Caco-2 (cell line): ENCODE measurements around the gene GOLGA2. TPM values are rescaled to one million over a fixed set of nuclear protein-coding genes. Genes with fewer than 3 reads are reported as not detected.

Source experiments
- BruUV-seq: library from RNA; stranded (reverse); fragments of 400-500 nt; replicated peaks from 2 replicates; lab custom pipeline; 2021; lab: Mats Ljungman, UMichigan
- CTCF ChIA-PET: fragments of 300-600 bp; sonication (Branson Sonifier 250); formaldehyde crosslinking; loops from one replicate; lab custom pipeline; 2022; ENCODE audit warnings: antibody characterized with exemption; lab: Charles Lee
- POLR2A ChIA-PET: fragments of 300-600 bp; sonication (Branson Sonifier 250); formaldehyde crosslinking; loops from one replicate; lab custom pipeline; 2022; ENCODE audit warnings: antibody characterized with exemption; lab: Charles Lee
- DNase-seq, 2 experiments: peaks; one replicate each; pipeline versions ENCODE4 v3.0.0 to v3.0.0-alpha.2; 2020 to 2022
- H3K27me3 ChIP-seq: replicated peaks from 2 replicates; pipeline ENCODE4 v1.6.0; 2011; ENCODE audit warnings: low read length; ENCODE audit not compliant: control insufficient read depth, insufficient read depth
- H3K36me3 ChIP-seq: 2 replicates; pipeline ENCODE4 v1.5.1; 2011; ENCODE audit warnings: low read length; ENCODE audit not compliant: control insufficient read depth, insufficient read depth
- H3K4me1 ChIP-seq: fragments of 250-450 bp; sonication (Bioruptor Pico); 2 replicates; pipeline ENCODE4 v1.5.1; 2020; ENCODE audit warnings: mild to moderate bottlenecking
- H3K4me3 ChIP-seq: 2 replicates; pipeline ENCODE4 v1.5.1; 2011; ENCODE audit warnings: low read depth, mild to moderate bottlenecking, control low read depth, low read length
- H3K9me3 ChIP-seq: fragments of 250-450 bp; sonication (Bioruptor Pico); 2 replicates; pipeline ENCODE4 v1.5.1; 2020; ENCODE audit warnings: mild to moderate bottlenecking, moderate library complexity
- H3K27ac Mint-ChIP-seq: one replicate; pipeline ENCODE4 v1.8.0; 2022; ENCODE audit warnings: mixed read lengths; ENCODE audit not compliant: unreplicated experiment
- H3K27me3 Mint-ChIP-seq: one replicate; pipeline ENCODE4 v1.8.0; 2022; ENCODE audit warnings: mixed read lengths; ENCODE audit not compliant: insufficient read depth, unreplicated experiment
- H3K36me3 Mint-ChIP-seq: one replicate; pipeline ENCODE4 v1.8.0; 2022; ENCODE audit warnings: mild to moderate bottlenecking, mixed read lengths; ENCODE audit not compliant: insufficient read depth, unreplicated experiment
- H3K4me1 Mint-ChIP-seq: one replicate; pipeline ENCODE4 v1.8.0; 2022; ENCODE audit warnings: low read depth, mixed read lengths; ENCODE audit not compliant: unreplicated experiment
- H3K4me3 Mint-ChIP-seq: one replicate; pipeline ENCODE4 v1.8.0; 2022; ENCODE audit warnings: mild to moderate bottlenecking, moderate library complexity, mixed read lengths; ENCODE audit not compliant: unreplicated experiment
- H3K9me3 Mint-ChIP-seq: one replicate; pipeline ENCODE4 v1.8.0; 2022; ENCODE audit warnings: mixed read lengths; ENCODE audit not compliant: unreplicated experiment
- CTCF ChIP-seq, 2 experiments: fragments of 200-600 bp in 1 of 2; IDR thresholded peaks; 1 replicate in 1 of 2; 2 replicates in 1 of 2; pipeline versions ENCODE4 v1.5.1 to v1.8.0; 2011 to 2022; ENCODE audit warnings: antibody characterized with exemption in 1 of 2, control low read depth in 1 of 2, inconsistent platforms in 1 of 2, low read depth in 1 of 2, low read length in 1 of 2, mild to moderate bottlenecking in 1 of 2, moderate library complexity in 1 of 2; ENCODE audit not compliant: insufficient read depth in 1 of 2, severe bottlenecking in 1 of 2, unreplicated experiment in 1 of 2
- intact Hi-C: fragments of 100-400 bp; cut with micrococcal nuclease; formaldehyde crosslinking; loops from one replicate; pipeline ENCODE4 v1.10.0; 2022; ENCODE audit not compliant: unreplicated experiment
- total RNA-seq: library from RNA; stranded (reverse); gene quantifications from 2 replicates; pipeline ENCODE4 v1.2.3, GENCODE V29; 2022

Gene GOLGA2
- total RNA-seq, 1 experiment from 2014 or later: 97.7 TPM

DNA sequence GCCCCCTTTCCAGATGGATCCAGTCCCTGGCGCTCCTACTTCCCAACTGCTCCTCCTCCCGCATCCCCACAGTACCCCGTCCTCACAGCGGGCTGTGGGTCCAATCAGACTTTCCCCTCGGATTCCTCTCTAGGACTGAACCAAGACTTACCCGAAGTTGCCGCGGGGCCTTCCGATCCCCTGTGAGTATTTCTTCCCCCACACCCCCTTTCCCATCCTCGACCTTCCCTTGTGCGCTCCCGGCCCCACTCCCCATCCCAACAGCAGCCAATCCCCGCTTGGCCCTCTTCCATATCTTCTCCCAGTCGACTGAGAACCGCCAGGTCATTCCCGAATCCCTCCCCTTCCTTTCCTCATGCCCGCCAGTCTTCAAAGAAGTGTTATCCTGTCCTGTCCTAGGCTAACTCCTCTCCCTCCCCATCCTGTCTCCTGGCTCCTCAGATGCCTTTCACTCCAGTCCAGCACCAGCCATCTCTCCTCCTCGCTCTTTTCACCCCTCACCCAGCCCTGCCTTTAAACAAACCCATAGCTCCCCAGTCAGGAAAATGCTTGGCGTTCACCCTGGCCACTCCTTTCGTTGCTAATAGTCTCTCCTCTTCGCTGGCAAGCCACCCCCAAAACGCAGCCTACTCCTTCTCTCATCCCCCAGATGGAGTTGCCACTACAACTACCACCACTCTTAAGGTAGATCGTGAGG is 915 bp upstream of the GOLGA2 start:
- TF ChIP-seq CTCF (IDR thresholded peaks at IDR 0.05; ENCODE audit: insufficient read depth in 1 of 2, low read depth in 1 of 2, low read length in 1 of 2, severe bottlenecking in 1 of 2, unreplicated experiment in 1 of 2): no peak
- ChIA-PET CTCF (interaction anchor here (0.6 to 1.5 kb wide), 8 partner anchors 15 to 117 kb away, joined by 3 to 10 read pairs (median 6); no protein-coding TSS in a partner anchor), POLR2A (interaction anchor here (0.5 to 1.6 kb wide), 10 partner anchors 9 to 1219 kb away, joined by 3 to 15 read pairs (median 4); partner anchors contain the start of genes CERCAM, SPTAN1 and URM1)
- Histone ChIP-seq H3K4me1 (peaks cover 5% of the 10 kb centered on the region), H3K36me3 (no peaks in the 10 kb centered on the region), H3K9me3 (no peaks in the 10 kb centered on the region), H3K27me3 (no peaks in the 10 kb centered on the region), H3K4me3 (peak overlapping the region; percentile 69)
- TSS peak; percentile 54 for BruUV-seq
- Mint-ChIP-seq H3K4me3 (peak overlapping the region; percentile 98), H3K4me1 (peaks cover 30% of the 10 kb centered on the region), H3K27me3 (peaks cover 2% of the 10 kb centered on the region), H3K27ac (peak overlapping the region; percentile 97), H3K36me3 (peaks cover 59% of the 10 kb centered on the region), H3K9me3 (no peaks in the 10 kb centered on the region)
- intact Hi-C loops: loop anchor here (1.0 kb wide), 3 partner anchors 26 to 63 kb away; no protein-coding TSS in a partner anchor
- peak in 1 of 2 experiments; percentile 33 for DNase-seq

DNA sequence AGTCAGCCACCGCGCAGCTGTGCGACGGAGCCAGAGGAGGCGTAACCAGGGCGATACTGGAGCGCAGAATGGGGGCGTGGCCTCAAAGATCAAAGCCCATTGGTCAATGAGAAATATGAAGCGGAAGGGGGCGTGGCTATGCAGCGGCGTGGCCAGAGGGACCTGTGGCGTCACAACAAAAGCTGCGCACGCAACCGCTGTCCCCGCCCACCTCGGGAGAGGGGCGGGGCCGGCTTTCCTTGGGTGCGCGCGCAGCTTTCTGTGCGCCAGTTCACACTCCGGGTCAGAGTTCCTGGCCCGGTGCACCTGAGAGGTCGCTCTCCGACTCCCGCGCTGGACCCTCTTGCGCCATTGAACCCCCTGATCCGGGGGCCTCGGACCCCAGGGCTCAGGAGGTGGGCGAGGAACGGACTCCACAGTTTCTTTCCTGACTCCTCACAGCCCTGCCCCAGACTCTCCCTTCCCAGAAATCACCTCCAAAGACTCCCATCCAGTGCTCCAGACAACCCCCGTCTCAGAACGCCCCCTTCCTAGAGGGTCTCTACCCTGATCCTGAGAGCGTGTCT is 284 bp upstream of the GOLGA2 start, which contains the start of gene SWI5:
Gene SWI5, plus strand, starts transcription at position 269 of the 566 bp plus-strand sequence.
- Mint-ChIP-seq H3K4me3 (peak within 1 kb of the TSS; percentile 98), H3K36me3 (peaks cover 61% of the 10 kb centered on the region), H3K9me3 (no peaks in the 10 kb centered on the region), H3K27me3 (peaks cover 2% of the 10 kb centered on the region), H3K4me1 (peaks cover 30% of the 10 kb centered on the region), H3K27ac (peak within 1 kb of the TSS; percentile 97)
- TF ChIP-seq CTCF (IDR thresholded peaks at IDR 0.05; ENCODE audit: insufficient read depth in 1 of 2, low read depth in 1 of 2, low read length in 1 of 2, severe bottlenecking in 1 of 2, unreplicated experiment in 1 of 2): no peak
- intact Hi-C loops: loop anchor here (1.0 kb wide), 3 partner anchors 26 to 63 kb away; no protein-coding TSS in a partner anchor
- peak within 1 kb of the TSS; percentile 88 for H3K4me3 ChIP-seq
- CTCF ChIA-PET: interaction anchor here (0.6 to 1.5 kb wide), 11 partner anchors 16 to 116 kb away, joined by 3 to 10 read pairs (median 5); no protein-coding TSS in a partner anchor
- no TSS peak for BruUV-seq
- H3K36me3 ChIP-seq: peaks cover under 1% of the 10 kb centered on the region; the same call in 1 of the 2 replicates
- H3K9me3 ChIP-seq: no peaks in the 10 kb centered on the region
- peaks cover 5% of the 10 kb centered on the region for H3K4me1 ChIP-seq
- DNase-seq: peak; percentile 99 to 100
- POLR2A ChIA-PET: interaction anchor here (0.5 to 1.6 kb wide), 13 partner anchors 9 to 276 kb away, joined by 3 to 15 read pairs (median 4); partner anchors contain the start of genes CERCAM, SPTAN1 and URM1
- no peaks in the 10 kb centered on the region for H3K27me3 ChIP-seq

DNA sequence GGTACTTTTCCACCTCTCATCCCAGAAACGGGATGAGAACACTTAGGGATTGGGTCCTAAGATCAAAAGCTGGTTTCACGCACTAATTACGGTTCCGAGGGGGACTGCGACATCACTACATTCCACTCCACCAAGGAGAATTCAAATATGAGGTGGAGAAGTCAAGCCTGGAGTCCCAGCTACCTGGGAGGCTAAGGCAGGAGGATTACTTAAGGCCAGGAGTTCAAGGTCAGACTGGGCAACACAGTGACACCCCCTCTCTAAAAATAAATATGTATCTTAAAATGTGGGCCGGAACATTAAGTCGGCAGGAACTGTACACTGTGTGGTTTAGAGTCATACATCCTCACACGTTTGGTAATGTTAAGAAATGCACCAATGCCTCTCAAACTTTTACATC is 1.6 kb downstream of the GOLGA2 start:
- intact Hi-C loops: no loop called here
- no peaks in the 10 kb centered on the region for H3K27me3 ChIP-seq
- Mint-ChIP-seq H3K4me3 (no peak overlapping the region), H3K27ac (peak overlapping the region; percentile 27), H3K4me1 (peaks cover 18% of the 10 kb centered on the region), H3K9me3 (no peaks in the 10 kb centered on the region), H3K27me3 (peaks cover 2% of the 10 kb centered on the region), H3K36me3 (peaks cover 65% of the 10 kb centered on the region)
- no peak overlapping the region for H3K4me3 ChIP-seq
- ChIA-PET POLR2A (no interaction called here), CTCF (no interaction called here)
- no TSS peak for BruUV-seq
- no peak for TF ChIP-seq CTCF (IDR thresholded peaks at IDR 0.05; ENCODE audit: insufficient read depth in 1 of 2, low read depth in 1 of 2, low read length in 1 of 2, severe bottlenecking in 1 of 2, unreplicated experiment in 1 of 2)
- H3K36me3 ChIP-seq: peaks cover 2% of the 10 kb centered on the region; the same call in 1 of the 2 replicates
- no peaks in the 10 kb centered on the region for H3K9me3 ChIP-seq
- peaks cover 5% of the 10 kb centered on the region for H3K4me1 ChIP-seq
- no peak for DNase-seq
